Esophagus squamous epithelium (tissue), 4 donors: ENCODE measurements around the gene RIN2.

Source experiments
- CTCF ChIP-seq, 6 experiments: fragments of 450-650 bp in 4 of 6; fragments of 200-600 bp in 2 of 6; sonication (generic) in 2 of 6; IDR thresholded peaks; one replicate each; pipeline ENCODE4 v1.5.1; 2016 to 2019; ENCODE audit warnings: antibody characterized with exemption in 6 of 6, mild to moderate bottlenecking in 4 of 6, moderate library complexity in 4 of 6
- POLR2A ChIP-seq, 4 donors: fragments of 450-650 bp; IDR thresholded peaks; one replicate each; pipeline ENCODE4 v1.6.1; 2017; ENCODE audit warnings: antibody characterized with exemption in 4 of 4, mild to moderate bottlenecking in 4 of 4, moderate library complexity in 3 of 4

- no peak for TF ChIP-seq CTCF (IDR thresholded peaks at IDR 0.05)
- TF ChIP-seq POLR2A (IDR thresholded peaks at IDR 0.05), result no peak
These were observed 22.2 kb downstream of the RIN2 start for GRCh38 chr20:19780261-19780660.
